Muscle layer of colon (tissue), 2 donors: ENCODE data around the gene SORCS2.
A peak's percentile ranks its signal among the peaks of the same experiment; 100 is the strongest.

Experiments used
- H3K27ac ChIP-seq: one replicate; pipeline ENCODE4 v1.7.0; 2013; ENCODE audit warnings: low read depth, mild to moderate bottlenecking, low read length, moderate library complexity
- H3K27me3 ChIP-seq, 2 donors: one replicate each; pipeline ENCODE4 v1.7.0; 2013; ENCODE audit warnings: low read length in 2 of 2, mild to moderate bottlenecking in 2 of 2; ENCODE audit not compliant: insufficient read depth in 2 of 2, control insufficient read depth in 1 of 2
- H3K36me3 ChIP-seq: one replicate; pipeline ENCODE4 v1.7.0; 2013; ENCODE audit warnings: mild to moderate bottlenecking, low read length; ENCODE audit not compliant: insufficient read depth
- H3K4me1 ChIP-seq: one replicate; pipeline ENCODE4 v1.7.0; 2013; ENCODE audit warnings: mild to moderate bottlenecking, low read length; ENCODE audit not compliant: insufficient read depth
- H3K4me3 ChIP-seq, 2 donors: one replicate each; pipeline ENCODE4 v1.7.0; 2013; ENCODE audit warnings: low read length in 2 of 2, low read depth in 1 of 2, mild to moderate bottlenecking in 1 of 2, moderate library complexity in 1 of 2
- H3K9ac ChIP-seq: one replicate; pipeline ENCODE4 v1.7.0; 2013; ENCODE audit warnings: low read length
- H3K9me3 ChIP-seq: one replicate; pipeline ENCODE4 v1.7.0; 2013; ENCODE audit warnings: mild to moderate bottlenecking, low read length
- donor health status: abdominal sarcoma.
- donor health status: Adenocarcinoma of cecum.

Gene SORCS2

GRCh38 chr4:7195546-7196287 is 3.4 kb downstream of the SORCS2 start:
- no peak overlapping the region for H3K27ac ChIP-seq

DNA sequence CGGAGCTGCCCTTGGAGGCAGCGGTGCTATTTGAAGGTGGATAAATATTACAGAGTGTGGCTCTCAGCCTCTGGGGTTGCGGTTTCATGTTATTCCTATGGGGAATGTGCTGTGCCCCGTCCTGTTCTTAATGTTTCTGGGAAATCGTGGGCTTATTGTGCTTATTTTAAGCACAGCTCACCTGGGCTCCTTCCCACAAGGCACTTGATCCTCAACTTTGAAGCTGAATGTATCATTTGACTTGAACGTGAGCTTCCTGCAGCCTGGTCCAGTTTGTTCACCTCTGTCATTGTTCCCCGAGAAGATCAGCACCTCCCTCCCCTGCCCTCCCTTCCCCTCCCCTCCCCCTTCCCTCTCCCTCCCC is 3.9 kb downstream of the SORCS2 start:
- peaks cover 23% of the 10 kb centered on the region for H3K4me1 ChIP-seq
- no peaks in the 10 kb centered on the region for H3K36me3 ChIP-seq
- peaks cover 0 to 29% of the 10 kb centered on the region in 2 donors for H3K27me3 ChIP-seq
- no peaks in the 10 kb centered on the region for H3K9me3 ChIP-seq
- H3K27ac ChIP-seq: no peak overlapping the region
- no peak overlapping the region for H3K9ac ChIP-seq
- no peak overlapping the region for H3K4me3 ChIP-seq

More at GRCh38 chr4:7195546-7196287, 3.4 kb downstream of the SORCS2 start:
- Histone ChIP-seq H3K27me3 (peaks cover 0 to 29% of the 10 kb centered on the region in 2 donors), H3K9ac (no peak overlapping the region), H3K4me3 (no peak overlapping the region), H3K4me1 (peaks cover 17% of the 10 kb centered on the region), H3K9me3 (no peaks in the 10 kb centered on the region), H3K36me3 (no peaks in the 10 kb centered on the region)

DNA sequence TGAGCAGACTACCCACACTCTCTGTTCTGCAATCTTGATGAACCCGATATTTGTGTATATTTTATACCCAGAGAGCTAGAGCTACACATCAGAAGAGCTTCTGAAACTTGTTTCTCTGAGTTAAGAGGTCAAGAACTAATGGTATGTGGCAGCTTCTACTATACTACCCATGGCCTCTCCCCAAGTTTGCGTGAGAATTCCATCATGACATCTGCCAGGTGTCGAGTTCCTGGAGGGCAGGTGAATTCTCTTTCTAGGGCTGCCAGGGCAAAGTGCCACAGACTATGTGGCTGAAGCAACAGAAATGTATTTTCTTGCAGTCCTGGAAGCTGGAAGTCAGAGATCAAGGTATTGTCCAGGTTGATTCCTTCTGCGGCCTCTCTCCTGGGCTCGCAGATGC is 4.4 kb downstream of the SORCS2 start:
- no peak overlapping the region for H3K9ac ChIP-seq
- no peak overlapping the region for H3K4me3 ChIP-seq
- no peak overlapping the region for H3K27ac ChIP-seq
- H3K9me3 ChIP-seq: no peaks in the 10 kb centered on the region
- no peaks in the 10 kb centered on the region for H3K36me3 ChIP-seq
- H3K27me3 ChIP-seq: peaks cover 0 to 24% of the 10 kb centered on the region in 2 donors
- peaks cover 27% of the 10 kb centered on the region for H3K4me1 ChIP-seq

DNA sequence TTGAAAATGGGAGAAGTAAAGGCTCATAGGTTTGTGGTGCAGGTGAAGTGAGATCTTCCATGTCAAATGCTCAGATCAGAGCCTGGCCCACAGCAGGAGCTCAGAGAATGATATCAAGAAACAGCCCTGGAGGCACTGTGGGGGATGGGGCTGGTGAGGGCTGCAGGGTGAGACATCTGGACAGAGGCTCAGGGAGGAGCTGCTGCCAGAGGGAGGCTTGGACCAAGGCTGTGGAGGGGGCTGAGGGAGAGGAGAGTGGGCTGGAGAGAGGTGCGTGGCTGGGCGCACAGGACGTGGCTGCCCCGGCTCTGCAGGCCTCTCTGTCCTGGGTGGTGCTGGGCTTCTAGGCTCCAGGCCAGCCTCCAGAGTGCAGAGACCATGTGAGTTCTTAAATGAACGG is 5.6 kb downstream of the SORCS2 start:
- no peak overlapping the region for H3K4me3 ChIP-seq
- H3K36me3 ChIP-seq: no peaks in the 10 kb centered on the region
- peaks cover 0 to 21% of the 10 kb centered on the region in 2 donors for H3K27me3 ChIP-seq
- H3K27ac ChIP-seq: no peak overlapping the region
- H3K9me3 ChIP-seq: no peaks in the 10 kb centered on the region
- no peak overlapping the region for H3K9ac ChIP-seq
- H3K4me1 ChIP-seq: peaks cover 25% of the 10 kb centered on the region

GRCh38 chr4:7198440-7199128 is 6.2 kb downstream of the SORCS2 start:
- Histone ChIP-seq H3K27me3 (peaks cover 0 to 14% of the 10 kb centered on the region in 2 donors), H3K9me3 (no peaks in the 10 kb centered on the region)

DNA sequence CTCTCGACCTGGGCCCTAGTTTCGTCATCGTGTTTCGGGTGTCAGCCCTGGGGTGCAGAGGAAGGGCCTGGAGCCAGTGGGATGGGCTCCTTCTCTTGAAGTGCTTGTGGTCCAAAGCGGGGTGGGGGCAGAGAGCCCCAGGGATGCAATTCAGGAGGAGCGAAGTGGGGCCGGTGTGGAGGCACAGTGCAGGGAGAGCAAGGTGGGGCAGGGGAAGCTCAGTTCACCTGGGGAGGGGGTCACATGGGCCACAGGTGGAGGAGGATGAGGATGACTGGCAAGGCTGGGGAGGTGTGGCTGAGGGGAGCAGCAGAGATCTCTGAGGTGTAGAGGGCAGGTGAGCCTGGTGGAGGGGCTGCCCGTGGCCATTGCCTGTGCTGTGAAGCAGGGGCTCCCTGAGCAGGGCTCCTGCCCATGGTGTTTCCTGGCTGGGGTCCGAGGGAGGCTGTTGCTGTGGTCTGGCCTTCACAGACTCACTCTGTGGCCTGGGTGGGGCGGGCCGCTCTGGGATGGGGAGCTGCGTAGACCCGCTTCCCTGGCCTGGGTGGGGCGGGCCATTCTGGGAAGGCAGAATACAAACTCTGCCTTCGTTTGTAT is 6.9 kb downstream of the SORCS2 start:
- Histone ChIP-seq H3K4me3 (no peak overlapping the region), H3K4me1 (peaks cover 18% of the 10 kb centered on the region), H3K9ac (no peak overlapping the region)

More at GRCh38 chr4:7198440-7199128, 6.2 kb downstream of the SORCS2 start:
- H3K27ac ChIP-seq: no peak overlapping the region
- no peaks in the 10 kb centered on the region for H3K36me3 ChIP-seq
- H3K4me3 ChIP-seq: no peak overlapping the region
- H3K9ac ChIP-seq: no peak overlapping the region
- peaks cover 23% of the 10 kb centered on the region for H3K4me1 ChIP-seq

GRCh38 chr4:7199771-7200441 is 7.6 kb downstream of the SORCS2 start:
- no peaks in the 10 kb centered on the region for H3K9me3 ChIP-seq
- H3K36me3 ChIP-seq: no peaks in the 10 kb centered on the region
- H3K9ac ChIP-seq: no peak overlapping the region
- H3K4me1 ChIP-seq: peaks cover 18% of the 10 kb centered on the region
- no peak overlapping the region for H3K27ac ChIP-seq
- no peak overlapping the region for H3K4me3 ChIP-seq
- H3K27me3 ChIP-seq: peaks cover 0 to 2% of the 10 kb centered on the region in 2 donors

More for the DNA sequence above, 6.9 kb downstream of the SORCS2 start:
- no peak overlapping the region for H3K27ac ChIP-seq
- peaks cover 0 to 9% of the 10 kb centered on the region in 2 donors for H3K27me3 ChIP-seq
- H3K9me3 ChIP-seq: no peaks in the 10 kb centered on the region
- H3K36me3 ChIP-seq: no peaks in the 10 kb centered on the region

DNA sequence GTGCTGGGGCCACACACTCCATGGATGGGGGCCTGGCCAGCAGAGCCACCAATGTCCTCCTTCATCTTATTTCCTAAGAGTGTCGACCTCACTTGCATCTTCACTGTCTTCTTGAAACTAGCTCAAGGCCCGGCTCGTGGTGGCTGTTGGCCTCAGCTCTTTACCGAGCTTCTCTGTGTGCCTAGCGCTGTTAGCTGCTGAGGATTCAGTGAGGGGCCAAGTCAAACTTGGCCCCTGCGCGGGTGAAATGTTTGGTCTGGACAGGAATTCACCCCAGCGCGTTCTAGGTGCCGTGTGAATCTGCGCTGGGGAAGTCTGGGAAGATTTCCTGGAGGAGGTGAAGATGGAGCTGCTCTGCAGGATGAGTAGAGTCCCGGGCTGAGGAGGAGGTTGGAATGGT is 8.5 kb downstream of the SORCS2 start:
- Histone ChIP-seq H3K9ac (no peak overlapping the region), H3K36me3 (no peaks in the 10 kb centered on the region), H3K4me1 (peaks cover 23% of the 10 kb centered on the region), H3K9me3 (no peaks in the 10 kb centered on the region), H3K4me3 (no peak overlapping the region), H3K27me3 (no peaks in the 10 kb centered on the region), H3K27ac (peak overlapping the region; percentile 10)

- Histone ChIP-seq H3K27ac (no peak overlapping the region), H3K4me1 (peaks cover 29% of the 10 kb centered on the region), H3K27me3 (no peaks in the 10 kb centered on the region), H3K9me3 (no peaks in the 10 kb centered on the region), H3K4me3 (no peak overlapping the region), H3K36me3 (no peaks in the 10 kb centered on the region), H3K9ac (no peak overlapping the region)
Measured at GRCh38 chr4:7201420-7202305, 9.3 kb downstream of the SORCS2 start.

DNA sequence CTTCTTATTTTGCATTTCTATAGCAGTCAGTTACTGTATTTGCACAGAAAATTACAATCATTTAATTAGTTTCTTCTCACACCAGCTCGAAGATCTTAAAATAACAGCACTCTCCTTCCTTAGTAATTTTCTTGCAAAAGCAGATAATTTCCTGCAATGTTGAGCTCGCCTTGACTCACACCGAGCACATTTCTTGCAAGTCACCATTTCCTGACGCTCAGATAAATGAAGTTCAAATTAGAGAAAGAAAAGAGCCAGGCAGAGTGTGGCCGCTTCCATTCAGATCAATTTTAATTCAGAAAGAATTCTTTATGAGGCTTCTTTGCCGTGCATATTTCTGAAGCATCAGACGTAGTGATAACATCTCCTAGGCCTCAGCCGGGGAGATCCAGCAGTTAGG is 10.1 kb downstream of the SORCS2 start:
- Histone ChIP-seq H3K9me3 (no peaks in the 10 kb centered on the region), H3K9ac (no peak overlapping the region), H3K27ac (no peak overlapping the region), H3K4me1 (peaks cover 35% of the 10 kb centered on the region), H3K4me3 (no peak overlapping the region), H3K27me3 (no peaks in the 10 kb centered on the region), H3K36me3 (no peaks in the 10 kb centered on the region)
